Measurements from ENCODE around the gene ASNSD1. TPM values are rescaled to one million over a fixed set of nuclear protein-coding genes. Genes with fewer than 3 reads are reported as not detected.

ASNSD1 gene
- total and polyA plus RNA-seq, 2 of the 13 experiments (the other 11 are each of a cell fraction or from before 2014, with no cell fraction given), result 35.1 to 96.6 TPM

DNA sequence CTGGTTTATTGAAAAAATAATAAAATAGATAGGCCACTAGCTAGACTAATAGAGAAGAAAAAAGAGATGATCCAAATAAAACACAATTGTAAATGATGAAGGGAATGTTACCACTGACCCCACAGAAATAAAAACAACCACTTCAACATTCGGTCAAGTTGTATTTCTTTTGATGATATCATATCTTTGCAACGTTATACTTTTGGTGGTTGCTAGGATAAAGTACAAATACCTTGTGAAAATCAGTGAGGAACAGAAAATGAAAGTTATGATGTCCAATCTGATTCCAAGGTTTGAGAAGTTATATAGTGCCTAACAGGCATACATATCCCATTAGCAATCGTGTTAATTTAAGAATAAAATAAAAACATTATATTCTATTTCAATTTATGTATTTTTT is 6.6 kb upstream of the ASNSD1 start:
- ChIA-PET CTCF (ENCODE audit: low intra/inter-chr PET ratio, low total read pairs) (no interaction called here), POLR2A (no interaction called here)
- Histone ChIP-seq H3K27me3 (ENCODE audit: control insufficient read depth in 1 of 2, insufficient read depth in 2 of 2, low read length in 2 of 2) (no peaks in the 10 kb centered on the region), H4K20me1 (ENCODE audit: insufficient read depth, low read length) (no peaks in the 10 kb centered on the region), H3K27ac (ENCODE audit: extremely low read length, insufficient read depth, low read length) (no peak overlapping the region), H3K9me3 (ENCODE audit: low read length) (no peaks in the 10 kb centered on the region), H3K9ac (ENCODE audit: insufficient read depth, low read depth, low read length) (no peak overlapping the region), H3K79me2 (ENCODE audit: insufficient read depth, low read length) (no peaks in the 10 kb centered on the region), H2AFZ (ENCODE audit: low read length) (no peak overlapping the region), H3K4me1 (ENCODE audit: insufficient read depth, low read length) (peaks cover 10% of the 10 kb centered on the region), H3K36me3 (replicated peaks in 1 of 2; ENCODE audit: control insufficient read depth in 1 of 2, insufficient read depth in 2 of 2, low read length in 2 of 2) (no peaks in the 10 kb centered on the region), H3K4me3 (replicated peaks in 1 of 3; ENCODE audit: insufficient read depth in 1 of 3, low read depth in 2 of 3, low read length in 3 of 3) (no peak overlapping the region), H3K4me2 (ENCODE audit: low read depth, low read length) (no peak overlapping the region)
- DNase-seq (ENCODE audit: low spot score), result no peak
- no TSS peak for BruUV-seq (replicated peaks)
- WGBS (ENCODE audit: low lambda C conversion rate), result 2% methylated on average over 3 of the region's 3 CpGs
- FAIRE-seq, result no peak
- in situ Hi-C loops (cut with HindIII; ENCODE audit: extremely low pct_ligation_motif_present, low pct_unique_long_range_greater_than_20kb), result loop anchor here (25.0 kb wide), 1 partner anchor 408 kb away; the partner anchor contains the start of gene MSTN
- ATAC-seq, result no peak
- TF ChIP-seq ADNP (CRISPR knock-in tag; IDR thresholded peaks at IDR 0.05) (no peak), RFX1 (IDR thresholded peaks at IDR 0.05) (no peak), SNRNP70 (IDR thresholded peaks at IDR 0.05; ENCODE audit: low read depth, low read length) (no peak), ZNF124 (CRISPR knock-in tag; IDR thresholded peaks at IDR 0.05) (no peak), KMT2A (CRISPR knock-in tag; IDR thresholded peaks at IDR 0.05) (no peak), ONECUT2 (CRISPR knock-in tag; IDR thresholded peaks at IDR 0.05) (no peak), SIX1 (CRISPR knock-in tag; IDR thresholded peaks at IDR 0.05; ENCODE audit: borderline replicate concordance) (no peak), XRCC5 (optimal IDR thresholded peaks at IDR 0.05; ENCODE audit: low read length) (no peak), MTA1 (CRISPR knock-in tag; IDR thresholded peaks at IDR 0.05; ENCODE audit: borderline replicate concordance) (no peak), ZNF232 (CRISPR knock-in tag; IDR thresholded peaks at IDR 0.05; ENCODE audit: borderline replicate concordance) (no peak), BRD4 (CRISPR knock-in tag; IDR thresholded peaks at IDR 0.05) (no peak)
- TF ChIP-seq, protein P1, sequence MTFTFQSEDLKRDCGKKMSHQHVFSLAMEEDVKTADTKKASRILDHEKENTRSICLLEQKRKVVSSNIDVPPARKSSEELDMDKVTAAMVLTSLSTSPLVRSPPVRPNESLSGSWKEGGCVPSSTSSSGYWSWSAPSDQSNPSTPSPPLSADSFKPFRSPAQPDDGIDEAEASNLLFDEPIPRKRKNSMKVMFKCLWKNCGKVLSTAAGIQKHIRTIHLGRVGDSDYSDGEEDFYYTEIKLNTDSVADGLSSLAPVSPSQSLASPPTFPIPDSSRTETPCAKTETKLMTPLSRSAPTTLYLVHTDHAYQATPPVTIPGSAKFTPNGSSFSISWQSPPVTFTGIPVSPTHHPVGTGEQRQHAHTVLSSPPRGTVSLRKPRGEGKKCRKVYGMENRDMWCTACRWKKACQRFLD (CRISPR knock-in tag; IDR thresholded peaks at IDR 0.05; ENCODE audit: borderline replicate concordance), result no peak
- TF ChIP-seq, protein P2, sequence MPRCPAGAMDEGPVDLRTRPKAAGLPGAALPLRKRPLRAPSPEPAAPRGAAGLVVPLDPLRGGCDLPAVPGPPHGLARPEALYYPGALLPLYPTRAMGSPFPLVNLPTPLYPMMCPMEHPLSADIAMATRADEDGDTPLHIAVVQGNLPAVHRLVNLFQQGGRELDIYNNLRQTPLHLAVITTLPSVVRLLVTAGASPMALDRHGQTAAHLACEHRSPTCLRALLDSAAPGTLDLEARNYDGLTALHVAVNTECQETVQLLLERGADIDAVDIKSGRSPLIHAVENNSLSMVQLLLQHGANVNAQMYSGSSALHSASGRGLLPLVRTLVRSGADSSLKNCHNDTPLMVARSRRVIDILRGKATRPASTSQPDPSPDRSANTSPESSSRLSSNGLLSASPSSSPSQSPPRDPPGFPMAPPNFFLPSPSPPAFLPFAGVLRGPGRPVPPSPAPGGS (CRISPR knock-in tag; IDR thresholded peaks at IDR 0.05), result no peak
- intact Hi-C loops (cut with micrococcal nuclease; ENCODE audit: unreplicated experiment), result no loop called here

Data from HepG2 (cell line).